GM20431 (cell line): ENCODE data around the gene RNF150.

ENCODE experiments used
- in situ Hi-C: fragments of 300-500 bp; cut with MseI, MboI; formaldehyde crosslinking; loops from one replicate; pipeline ENCODE4 v1.15.0; 2020; ENCODE audit warnings: low sequenced_read_pairs; ENCODE audit not compliant: unreplicated experiment

Gene RNF150

GRCh38 chr4:141038428-141038827 is 94.8 kb downstream of the RNF150 start:
- in situ Hi-C loops, result no loop called here

GRCh38 chr4:141037446-141037845 is 95.8 kb downstream of the RNF150 start:
- in situ Hi-C loops, result no loop called here

GRCh38 chr4:141036786-141037185 is 96.5 kb downstream of the RNF150 start:
- in situ Hi-C loops, result no loop called here

DNA sequence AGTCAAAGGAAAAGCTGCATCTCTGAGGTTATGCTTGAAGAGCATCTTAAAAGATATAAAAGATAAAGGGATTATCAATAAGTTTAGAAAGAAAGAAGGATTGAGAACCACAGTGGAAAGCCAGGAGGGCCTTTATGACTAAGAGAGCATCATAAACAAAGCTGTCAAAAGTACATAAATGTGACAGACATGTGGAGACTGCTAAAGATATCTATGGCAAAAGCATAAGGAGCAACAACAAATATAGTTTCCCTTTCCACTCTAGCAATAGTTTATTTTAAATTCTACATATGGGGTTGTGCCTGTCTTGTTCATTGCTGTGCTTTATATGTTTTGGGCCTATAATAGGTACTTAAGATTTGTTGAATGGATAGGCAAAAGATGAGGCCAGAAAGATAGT is 97.3 kb downstream of the RNF150 start:
- in situ Hi-C loops, result no loop called here

DNA sequence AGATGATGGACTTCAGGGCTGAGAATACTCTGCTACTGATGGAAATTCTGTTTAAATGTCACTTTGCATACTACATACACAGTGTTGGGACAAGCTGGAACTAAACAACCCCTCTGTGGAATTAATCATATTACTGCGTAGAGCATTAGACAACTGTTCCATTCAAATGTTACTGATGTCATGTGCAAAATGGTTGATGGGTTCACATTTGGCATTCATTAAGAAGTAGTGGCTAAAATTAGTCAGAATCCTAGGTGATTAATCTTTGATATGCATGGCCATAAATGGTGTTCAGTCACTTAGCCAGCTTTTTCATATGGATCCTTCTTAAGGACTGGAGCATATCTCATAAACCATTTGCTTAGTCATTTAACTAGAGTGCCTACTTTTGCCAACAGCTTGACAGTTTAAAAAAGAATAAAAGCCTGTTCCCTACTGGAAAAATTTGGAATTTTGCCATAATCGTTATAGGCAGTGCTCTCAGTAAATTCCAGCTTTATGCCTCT is 105.2 kb downstream of the RNF150 start:
- in situ Hi-C loops, result no loop called here

DNA sequence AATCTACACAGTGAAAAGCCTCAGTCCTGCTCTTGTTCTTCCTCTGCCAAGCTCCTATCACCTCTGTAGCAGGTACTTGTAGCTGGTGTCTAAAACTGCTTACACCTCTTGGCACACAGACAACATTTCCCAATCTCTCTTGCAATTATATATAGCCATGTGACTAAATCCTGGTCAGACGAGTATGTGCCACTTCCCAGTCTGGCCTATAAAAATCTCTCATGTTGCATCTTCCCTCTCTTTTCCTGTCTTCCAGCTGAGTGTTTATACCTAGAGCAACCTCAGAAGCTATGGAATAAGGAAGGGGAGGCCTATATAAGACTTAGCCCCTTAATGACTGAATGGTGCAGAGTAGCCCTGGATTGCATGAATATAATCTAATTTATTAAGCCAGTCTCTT is 105.8 kb downstream of the RNF150 start:
- in situ Hi-C loops, result no loop called here

- in situ Hi-C loops, result no loop called here
Measured at GRCh38 chr4:141026900-141027299, 106.4 kb downstream of the RNF150 start.

GRCh38 chr4:141023051-141023450 is 110.2 kb downstream of the RNF150 start:
- in situ Hi-C loops, result no loop called here

DNA sequence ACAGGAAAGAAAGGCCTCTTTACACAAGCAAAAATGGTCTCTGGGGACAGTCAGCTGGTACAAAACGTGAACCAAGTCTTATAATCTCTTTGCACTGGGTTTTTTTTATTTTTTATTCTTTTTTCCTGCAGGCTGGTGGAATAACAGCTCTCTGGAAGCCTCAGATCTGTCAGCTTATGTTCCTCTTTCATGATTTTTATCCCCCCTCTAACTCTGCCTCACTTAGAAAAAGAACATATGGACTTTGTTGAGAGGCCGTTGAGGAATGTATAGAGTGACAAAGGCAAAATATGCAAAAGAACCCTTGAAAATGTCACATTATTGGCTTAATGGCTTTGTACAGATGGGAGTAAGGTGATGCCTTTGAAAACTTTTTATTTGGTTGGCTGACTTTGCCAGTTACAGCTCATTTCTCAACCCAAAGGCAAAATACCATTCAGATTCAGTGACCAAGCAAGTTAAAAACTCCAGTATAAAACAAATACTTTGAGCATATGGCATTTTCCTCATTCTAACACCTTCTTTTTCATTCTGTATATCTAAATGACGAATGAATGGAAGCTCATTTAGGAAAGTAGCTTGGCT is 111.1 kb downstream of the RNF150 start:
- in situ Hi-C loops, result no loop called here

GRCh38 chr4:141021397-141022110 is 111.7 kb downstream of the RNF150 start:
- in situ Hi-C loops, result no loop called here

DNA sequence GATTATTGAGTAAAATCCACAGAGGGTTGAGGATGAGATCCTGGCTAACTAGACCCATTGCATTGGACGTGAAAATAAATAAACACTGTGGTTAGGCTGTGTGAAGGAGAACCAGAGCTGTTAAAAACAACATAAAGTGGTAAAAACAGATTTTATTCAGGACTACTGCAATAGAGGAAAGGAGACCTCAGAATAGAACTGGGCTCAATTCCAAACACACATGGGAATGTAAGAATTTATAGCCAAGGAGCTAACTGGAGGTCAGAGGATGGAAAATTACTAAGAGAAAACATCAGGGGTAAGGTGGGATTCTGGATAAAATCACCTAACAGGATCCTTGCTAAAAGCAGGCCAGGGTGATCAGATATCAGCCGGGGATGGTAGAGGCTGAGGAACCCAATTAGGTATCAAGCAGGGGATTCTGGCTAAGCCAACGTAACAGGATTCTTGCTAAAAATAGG is 112.4 kb downstream of the RNF150 start:
- in situ Hi-C loops, result no loop called here

DNA sequence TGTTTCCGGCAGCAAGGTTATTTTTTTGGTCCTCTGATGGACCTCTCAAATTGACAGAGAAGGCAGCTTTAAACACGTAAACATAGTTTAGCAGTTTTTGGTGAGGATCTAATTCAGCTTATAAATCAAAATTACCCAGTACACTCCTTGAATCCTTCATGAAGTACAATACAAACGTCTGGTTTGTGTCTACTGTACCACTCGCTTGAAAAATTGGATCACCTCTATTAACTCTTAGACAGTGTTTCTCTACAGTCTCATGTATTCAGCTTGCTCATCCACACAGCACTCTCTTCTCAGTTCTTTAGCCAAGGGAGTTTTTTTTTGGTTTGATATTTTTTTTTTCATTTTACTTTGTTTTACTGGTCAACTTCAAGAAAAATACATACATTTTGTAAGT is 113.5 kb downstream of the RNF150 start:
- in situ Hi-C loops, result no loop called here

DNA sequence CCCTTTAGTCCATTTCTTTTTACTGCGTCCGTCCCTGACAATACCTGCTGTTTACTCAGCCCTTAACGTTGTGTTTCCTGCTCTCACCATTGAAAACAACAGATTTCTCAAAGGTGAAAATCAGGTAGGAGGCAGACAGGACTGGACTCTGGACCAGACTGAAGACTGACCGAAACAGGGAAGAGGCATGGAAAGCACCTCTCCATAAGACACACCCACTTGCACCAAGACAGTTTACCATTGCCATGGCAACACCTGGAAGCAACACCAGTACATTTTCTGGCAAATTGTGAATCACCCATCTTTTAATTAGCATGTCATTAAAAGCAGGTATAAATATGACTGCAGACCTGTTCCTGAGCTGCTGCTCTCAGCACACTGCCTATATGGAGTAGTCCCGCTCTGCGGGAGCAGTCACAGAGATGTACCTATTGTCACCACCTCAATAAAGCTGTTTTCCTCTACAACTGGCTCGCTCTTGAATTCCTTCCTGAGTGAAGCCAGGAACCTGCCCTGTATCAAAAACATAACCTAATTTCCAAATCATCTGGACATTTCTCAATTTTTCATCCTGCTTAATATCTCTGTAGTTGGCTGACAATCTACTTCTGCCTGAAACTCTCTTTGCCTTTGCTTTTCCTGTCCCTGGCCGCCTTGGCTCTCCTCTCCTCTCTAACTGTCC is 117.0 kb downstream of the RNF150 start:
- in situ Hi-C loops, result no loop called here

GRCh38 chr4:141013899-141014298 is 119.4 kb downstream of the RNF150 start:
- in situ Hi-C loops, result no loop called here

GRCh38 chr4:141011901-141012315 is 121.4 kb downstream of the RNF150 start:
- in situ Hi-C loops, result no loop called here

DNA sequence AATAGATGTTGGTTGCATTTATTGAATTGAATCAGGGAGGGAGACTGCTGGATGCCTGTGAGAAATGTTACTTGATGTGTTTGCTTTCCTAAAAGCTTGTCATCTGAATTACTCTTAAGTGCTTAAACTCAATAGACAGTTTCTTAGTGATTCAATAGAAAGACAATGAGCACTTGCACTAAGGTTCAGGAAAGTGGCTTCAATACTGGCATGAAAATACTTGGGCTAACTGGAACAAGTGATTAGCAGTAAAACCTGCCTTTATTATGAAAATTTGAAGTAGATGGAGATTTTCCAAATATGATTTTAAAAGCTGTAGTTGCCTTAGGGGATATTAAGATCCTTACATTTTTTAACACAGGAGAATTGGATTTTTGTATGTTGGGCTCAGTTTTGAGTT is 123.3 kb downstream of the RNF150 start:
- in situ Hi-C loops, result no loop called here

DNA sequence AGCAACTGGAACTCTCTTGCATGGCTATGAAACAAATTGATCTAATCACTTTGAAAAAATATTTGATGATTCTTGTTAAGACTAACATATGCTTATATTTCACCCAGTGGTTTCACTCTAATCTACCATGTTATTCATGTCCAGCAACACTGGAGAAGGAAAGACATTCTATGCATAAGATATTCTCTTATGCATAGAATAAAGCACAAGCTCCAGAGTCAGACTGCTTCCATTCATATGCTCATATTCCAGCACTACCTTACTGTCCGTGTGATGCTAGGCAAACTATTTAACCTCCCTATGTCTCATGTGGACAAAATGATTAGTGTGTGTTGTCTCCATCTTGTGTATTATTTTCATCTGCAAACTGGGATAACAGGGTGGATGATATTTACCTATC is 124.1 kb downstream of the RNF150 start:
- in situ Hi-C loops, result no loop called here

DNA sequence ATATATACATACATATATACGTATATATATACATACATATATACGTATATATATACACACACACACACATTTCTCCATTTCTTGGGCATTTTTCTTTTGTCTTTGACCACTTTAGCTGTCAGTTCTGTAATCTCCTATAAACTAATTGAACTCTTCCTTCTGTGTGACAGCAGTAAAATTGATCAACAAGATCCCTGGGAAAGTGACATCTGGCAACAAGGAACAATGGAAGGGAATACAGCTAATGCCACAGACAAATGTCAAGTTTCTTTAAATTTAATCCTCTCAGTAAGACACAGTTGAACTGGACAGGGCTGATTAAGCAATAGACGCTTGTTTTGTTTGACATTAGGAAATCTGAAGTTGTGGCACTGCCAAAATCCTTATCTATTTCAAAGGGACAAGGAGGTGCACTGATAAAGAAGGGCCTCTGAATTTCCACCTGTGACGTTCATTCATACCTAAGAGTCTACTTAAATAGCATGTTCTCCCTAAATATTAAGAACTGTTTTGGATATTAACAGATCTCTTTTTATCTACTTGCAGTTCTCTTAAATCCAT is 126.9 kb downstream of the RNF150 start:
- in situ Hi-C loops, result no loop called here

DNA sequence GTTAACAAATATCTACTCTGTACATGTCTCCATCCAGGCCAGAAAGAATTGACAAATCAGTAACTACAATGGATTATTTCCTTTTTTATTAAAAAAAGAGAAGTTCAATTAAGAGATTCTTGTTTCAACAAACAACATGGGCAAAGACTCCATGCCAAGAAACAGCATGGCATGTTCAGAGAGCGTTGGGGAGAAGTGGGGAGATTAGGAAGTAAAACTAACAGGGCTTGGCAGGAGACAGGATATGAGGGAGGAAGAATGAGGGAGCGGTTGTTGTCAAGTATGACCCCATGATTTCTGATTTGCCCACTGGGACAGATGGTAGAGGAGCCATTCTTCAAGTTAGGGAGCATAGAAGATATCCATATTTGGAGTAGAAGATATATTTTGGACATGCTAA is 128.4 kb downstream of the RNF150 start:
- in situ Hi-C loops, result no loop called here

DNA sequence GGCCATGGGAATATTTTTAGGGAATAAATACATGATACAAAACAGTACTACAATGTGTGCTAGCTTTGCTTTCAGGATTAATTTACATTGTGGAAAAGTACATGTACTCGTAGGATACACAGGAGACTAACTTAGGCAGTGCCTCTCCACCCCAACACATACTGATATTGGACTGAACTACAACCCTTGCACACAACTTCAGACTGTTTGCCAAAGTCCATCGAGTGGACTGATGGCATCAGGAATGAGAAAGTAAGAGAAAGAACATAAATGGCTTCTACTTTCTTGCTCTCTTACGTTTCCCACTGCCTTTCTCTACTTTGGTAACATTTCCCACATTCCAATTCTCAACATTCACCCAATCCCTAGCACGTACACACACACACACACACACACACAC is 130.1 kb downstream of the RNF150 start:
- in situ Hi-C loops, result no loop called here

DNA sequence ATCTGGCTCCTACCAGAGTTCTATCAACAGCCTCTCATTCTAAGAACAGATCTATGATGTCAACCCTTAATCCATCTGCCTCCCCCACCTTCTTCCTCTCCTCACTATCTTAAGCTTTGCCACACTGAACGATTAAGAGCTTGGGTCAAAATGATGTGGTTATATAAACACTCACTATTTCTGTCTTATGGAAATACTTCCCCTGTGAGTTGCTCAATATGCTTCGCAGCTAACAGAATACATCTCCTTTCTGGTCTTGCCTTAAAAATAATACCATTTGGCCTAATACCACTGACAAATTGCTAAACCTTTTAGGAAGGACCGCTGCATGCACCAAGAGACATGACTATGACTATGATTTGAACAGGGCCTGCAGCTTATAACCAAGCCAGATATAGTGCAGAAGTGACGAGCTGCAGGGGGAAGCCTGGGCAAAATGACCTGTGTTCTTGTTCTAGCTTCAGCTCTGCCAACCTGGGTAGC is 130.9 kb downstream of the RNF150 start:
- in situ Hi-C loops, result no loop called here
